Purkinje cell (primary cell): ENCODE data around the gene SCN7A. TPM values are rescaled to one million over a fixed set of nuclear protein-coding genes. Genes with fewer than 3 reads are reported as not detected.

Experiments
- polyA plus RNA-seq: library from polyadenylated mRNA; unstranded; fragments of >200 nt; fragmentation: Nextera tagmentation; gene quantifications from 2 replicates; pipeline ENCODE4 v1.2.1, GENCODE V29; 2014

SCN7A gene
- 0.34 TPM in 1 of 2 replicates, not detected in the other for polyA plus RNA-seq

GRCh38 chr2:166494140-166494624, at the start of gene SCN7A:
Gene SCN7A (minus strand): TSS chr2:166494249. CDS start chr2:166477696, 16,553 bp downstream.

GRCh38 chr2:166375736-166376487, 118.1 kb downstream of the SCN7A start, which contains the start of gene SCN9A:
Gene SCN9A (minus strand): TSS chr2:166375944. CDS start chr2:166311756, 64,188 bp downstream.

Other genes with a start within 250 kb of the SCN7A start
- 0.07 and 1.1 TPM in 2 replicates for gene SCN9A, start 118.3 kb downstream of the SCN7A start, polyA plus RNA-seq